Esophagus mucosa (tissue), 1 donor: ENCODE measurements around the gene ATP6V1E1. TPM values are rescaled to one million over a fixed set of nuclear protein-coding genes. Genes with fewer than 3 reads are reported as not detected.
A peak's percentile ranks its signal among the peaks of the same experiment; 100 is the strongest.
"Not testable (repeated sequence)": the region's sequence is repeated elsewhere in the genome, so short reads cannot be mapped to it uniquely, and the experiment has no call there.

Experiments
- ATAC-seq: fragments of 200-7000 bp; cut with Tn5 transposase; one replicate; pipeline ENCODE4 v1.9.1; 2020
- total RNA-seq: library from RNA; stranded (reverse); gene quantifications from one replicate; pipeline ENCODE4 v1.2.4, GENCODE V29; 2023
- donor health status: DM: yes; HTN: yes; CAD: no.

Gene ATP6V1E1
- 87.6 TPM for total RNA-seq

GRCh38 chr22:17628406-17629172 is at the start of gene ATP6V1E1:
TSS of gene ATP6V1E1 (minus strand) at chr22:17628749. CDS start at chr22:17628635, 114 bp downstream.
- peak; percentile 99 for ATAC-seq

GRCh38 chr22:17675584-17675983 is 47.0 kb upstream of the ATP6V1E1 start:
- no peak for ATAC-seq

GRCh38 chr22:17674152-17674551 is 45.6 kb upstream of the ATP6V1E1 start:
- no peak for ATAC-seq

- ATAC-seq = no peak
Measured at GRCh38 chr22:17672417-17672991, 44.0 kb upstream of the ATP6V1E1 start.

- ATAC-seq = not testable (repeated sequence)
Measured at GRCh38 chr22:17671521-17672092, 43.1 kb upstream of the ATP6V1E1 start.

GRCh38 chr22:17665854-17666253 is 37.3 kb upstream of the ATP6V1E1 start:
- no peak for ATAC-seq

GRCh38 chr22:17665248-17665647 is 36.7 kb upstream of the ATP6V1E1 start:
- ATAC-seq = no peak

GRCh38 chr22:17664414-17665055 is 36.0 kb upstream of the ATP6V1E1 start:
- no peak for ATAC-seq

- ATAC-seq = no peak
Measured at GRCh38 chr22:17656870-17657395, 28.4 kb upstream of the ATP6V1E1 start.

- no peak for ATAC-seq
Measured at GRCh38 chr22:17655289-17655688, 26.7 kb upstream of the ATP6V1E1 start.

GRCh38 chr22:17648569-17648968 is 20.0 kb upstream of the ATP6V1E1 start:
- ATAC-seq = no peak

- ATAC-seq = no peak
Measured at GRCh38 chr22:17647991-17648390, 19.4 kb upstream of the ATP6V1E1 start.

- ATAC-seq = no peak
Measured at GRCh38 chr22:17647452-17647851, 18.9 kb upstream of the ATP6V1E1 start.

GRCh38 chr22:17642357-17642756 is 13.8 kb upstream of the ATP6V1E1 start:
- ATAC-seq = not testable (repeated sequence)

GRCh38 chr22:17641269-17641668 is 12.7 kb upstream of the ATP6V1E1 start:
- no peak for ATAC-seq

- ATAC-seq = peak; percentile 46
Measured at GRCh38 chr22:17639247-17639741, 10.7 kb upstream of the ATP6V1E1 start.

GRCh38 chr22:17638432-17639246 is 10.1 kb upstream of the ATP6V1E1 start, which contains the start of gene BCL2L13:
TSS of gene BCL2L13 (plus strand) at chr22:17638757. CDS start at chr22:17655712, 16,955 bp downstream.
- ATAC-seq = peak; percentile 95

GRCh38 chr22:17638182-17638431 is 9.6 kb upstream of the ATP6V1E1 start:
- peak; percentile 37 for ATAC-seq

GRCh38 chr22:17637490-17638181 is 9.1 kb upstream of the ATP6V1E1 start:
- no peak for ATAC-seq

GRCh38 chr22:17636850-17637249 is 8.3 kb upstream of the ATP6V1E1 start:
- ATAC-seq = not testable (repeated sequence)

GRCh38 chr22:17634696-17635095 is 6.1 kb upstream of the ATP6V1E1 start:
- no peak for ATAC-seq

- ATAC-seq = no peak
Measured at GRCh38 chr22:17633998-17634323, 5.4 kb upstream of the ATP6V1E1 start.
